Measurements from ENCODE around the gene FAM241B.

DNA sequence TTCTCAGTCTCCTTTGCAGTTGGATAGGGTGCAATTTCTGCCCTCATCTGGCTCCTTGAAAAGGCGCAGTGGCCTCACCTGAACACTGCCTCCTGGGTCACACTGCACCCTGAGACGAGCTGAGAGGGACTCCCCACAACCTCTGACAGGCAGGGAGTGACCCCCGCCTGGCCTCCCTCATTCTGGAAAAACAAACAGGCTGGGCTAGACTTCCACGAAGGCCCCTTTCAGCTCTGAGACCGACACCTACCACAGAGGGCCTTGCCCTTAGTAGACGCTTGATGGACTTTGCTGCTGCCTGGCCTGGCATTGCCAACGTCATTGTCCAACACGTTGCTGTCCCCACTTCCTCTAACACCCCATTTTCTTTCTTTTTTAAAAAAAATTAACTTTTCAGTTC is 8.6 kb downstream of the FAM241B start:
- TF ChIP-seq CTCF (conservative IDR thresholded peaks at IDR 0.05) (no peak), ZFX (IDR thresholded peaks at IDR 0.05) (no peak)
